Activated T-cell treated with anti-CD3 and anti-CD28 coated beads for 4 hours (primary cell): Measurements from ENCODE around the gene NOTCH1.

Source experiments
- DNase-seq: peaks from one replicate; pipeline ENCODE4 v3.0.0-alpha.2; 2020

The NOTCH1 gene

GRCh38 chr9:136482793-136483588 is 62.9 kb downstream of the NOTCH1 start, which contains the start of gene SEC16A:
SEC16A (minus strand) TSS chr9:136483040; CDS start chr9:136477615, 5,425 bp downstream.
- peak; percentile 100 for DNase-seq

DNA sequence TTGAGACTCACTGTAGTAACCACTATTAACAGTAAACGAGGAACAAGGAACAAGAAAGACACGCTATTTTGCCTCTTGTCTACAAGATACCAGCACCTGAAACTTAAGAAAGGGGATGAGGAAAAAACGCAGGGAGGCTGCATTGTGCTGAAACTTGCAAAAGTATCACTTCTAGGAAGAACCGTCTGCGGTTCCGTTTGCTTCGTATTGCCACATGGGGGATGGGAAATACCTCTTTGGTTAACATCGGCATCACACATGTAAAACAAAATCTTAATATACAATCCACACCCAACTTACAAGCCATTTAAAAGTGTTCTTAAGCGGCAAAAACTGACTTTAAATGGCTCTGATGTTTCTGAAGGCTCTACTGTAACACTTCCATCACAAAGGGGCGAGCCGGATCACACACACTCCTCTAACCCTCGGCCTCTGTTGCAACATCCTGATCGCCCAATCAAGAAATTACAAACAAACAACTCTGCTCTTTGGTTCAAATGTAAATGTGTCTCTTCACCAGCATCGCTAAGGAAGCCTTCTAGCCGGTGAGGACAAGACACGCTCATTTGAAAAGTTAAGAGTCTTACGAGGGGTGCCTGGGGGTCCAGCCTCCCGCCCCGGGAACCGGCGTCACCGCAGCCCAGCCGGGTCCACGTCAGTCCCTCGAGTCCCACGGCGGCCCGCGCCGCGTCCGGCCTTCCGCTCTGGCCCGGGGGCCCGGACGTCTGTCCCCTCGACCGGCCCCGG is 63.6 kb downstream of the NOTCH1 start:
- peak; percentile 19 for DNase-seq

- no peak for DNase-seq
These were observed 64.3 kb downstream of the NOTCH1 start for GRCh38 chr9:136481558-136481957.

DNA sequence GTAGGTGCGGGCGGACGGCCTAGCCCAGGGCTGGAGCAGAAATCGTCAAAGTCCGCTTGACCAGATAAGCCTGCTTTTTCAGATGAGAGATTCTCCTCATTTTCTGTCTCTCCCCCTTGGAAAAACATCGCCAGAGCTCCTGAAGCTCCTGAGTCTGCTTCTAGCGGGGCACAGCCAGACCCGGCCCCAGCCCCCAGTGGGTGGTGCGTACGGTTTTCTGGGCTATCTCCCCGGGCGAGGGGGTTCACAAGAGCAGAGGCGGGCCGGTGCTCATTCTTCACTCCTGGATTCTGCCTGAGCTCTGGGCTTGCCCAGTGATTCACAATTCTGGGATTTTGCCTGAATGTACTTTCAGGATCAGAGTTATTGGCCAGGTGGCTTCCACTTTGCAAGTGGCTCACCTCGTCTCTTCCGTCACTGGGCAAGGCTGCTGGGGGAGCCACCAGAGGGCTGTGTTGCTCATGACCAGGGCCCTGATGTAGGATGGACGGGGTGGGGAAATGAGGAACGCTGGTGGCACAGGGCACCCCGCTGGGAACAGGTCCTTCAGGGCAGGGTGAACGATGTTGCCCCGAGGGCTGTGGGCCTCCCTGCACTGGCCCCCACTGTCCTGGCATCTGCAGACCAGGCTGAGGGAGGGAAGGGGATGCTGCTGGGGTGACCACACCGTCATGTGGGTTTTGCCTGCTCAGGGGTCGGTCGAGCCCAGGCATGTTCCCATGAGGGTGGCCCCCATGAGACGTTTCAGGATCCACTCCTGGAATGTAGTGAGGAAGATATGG is 69.3 kb downstream of the NOTCH1 start:
- DNase-seq, result no peak

DNA sequence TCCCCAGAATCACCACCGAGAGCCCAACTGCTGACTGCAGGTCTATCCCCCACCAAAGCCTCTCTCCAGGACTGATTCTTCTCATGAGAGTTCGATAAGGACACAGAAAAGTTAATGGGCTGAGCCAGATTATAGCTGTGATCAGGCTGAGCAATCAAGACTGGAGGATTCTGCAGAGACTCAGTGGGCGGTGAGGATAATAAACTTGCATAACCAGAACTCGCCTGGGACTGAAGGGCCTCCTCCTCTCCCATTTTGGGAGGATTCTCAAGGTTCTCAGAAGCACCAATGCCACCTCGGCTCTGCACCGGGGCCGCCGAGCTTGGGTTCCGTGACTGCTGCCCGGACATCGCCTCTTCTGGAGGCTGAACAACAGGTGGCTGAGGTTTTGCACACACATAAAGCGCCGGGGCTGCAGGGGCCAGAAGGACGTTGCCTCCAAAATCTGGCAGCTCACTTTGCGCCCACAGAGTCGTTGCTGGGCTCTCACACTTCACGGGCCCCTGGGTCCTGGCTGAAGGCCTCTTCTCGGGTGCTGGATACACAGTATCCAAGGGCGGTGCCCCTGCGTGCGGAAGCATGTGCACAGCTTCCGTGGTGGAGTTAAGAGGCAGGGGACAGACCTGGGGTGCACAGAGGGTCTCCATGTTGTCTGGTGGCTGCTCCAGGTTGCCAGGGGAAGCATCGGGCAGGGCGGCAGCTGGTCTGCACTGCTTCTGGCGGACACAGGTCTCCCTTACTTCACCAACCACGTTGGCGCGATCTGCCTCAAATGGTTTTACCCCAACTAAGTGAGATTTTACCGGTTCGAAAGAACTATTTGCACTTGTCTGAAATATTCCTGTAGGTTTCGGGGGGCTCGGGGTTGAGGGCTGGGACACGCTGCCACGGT is 70.6 kb downstream of the NOTCH1 start:
- DNase-seq, result no peak

DNA sequence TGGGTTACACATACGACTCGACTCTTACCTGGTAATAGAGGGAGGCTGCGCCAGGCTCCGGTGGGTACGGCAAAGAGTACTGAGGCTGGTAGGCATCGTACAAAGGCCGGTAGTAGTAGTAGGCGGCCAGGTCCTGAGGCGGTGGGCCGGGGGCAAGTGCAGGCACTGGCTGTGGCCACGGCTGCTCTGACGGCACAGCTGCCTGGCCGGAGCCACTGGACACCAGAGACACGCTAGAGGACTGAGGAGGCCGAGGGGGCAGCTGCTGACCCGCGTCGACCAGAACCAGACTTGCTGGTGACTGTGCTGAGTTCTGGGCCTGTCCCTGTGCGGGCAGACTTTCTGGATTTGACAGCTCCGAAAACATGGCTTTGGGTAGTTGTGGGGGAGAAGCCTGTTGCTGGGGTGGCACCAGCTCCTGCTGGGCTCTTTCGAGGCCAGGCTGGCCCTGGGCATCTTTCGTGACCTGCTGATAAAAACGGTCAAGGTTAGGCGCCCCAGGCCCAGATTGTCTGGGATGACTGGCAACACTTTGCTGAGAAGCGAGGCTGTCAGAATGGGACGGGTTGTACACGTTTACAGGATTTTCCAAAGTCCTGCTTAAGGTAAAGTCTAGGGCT is 71.7 kb downstream of the NOTCH1 start:
- no peak for DNase-seq

DNA sequence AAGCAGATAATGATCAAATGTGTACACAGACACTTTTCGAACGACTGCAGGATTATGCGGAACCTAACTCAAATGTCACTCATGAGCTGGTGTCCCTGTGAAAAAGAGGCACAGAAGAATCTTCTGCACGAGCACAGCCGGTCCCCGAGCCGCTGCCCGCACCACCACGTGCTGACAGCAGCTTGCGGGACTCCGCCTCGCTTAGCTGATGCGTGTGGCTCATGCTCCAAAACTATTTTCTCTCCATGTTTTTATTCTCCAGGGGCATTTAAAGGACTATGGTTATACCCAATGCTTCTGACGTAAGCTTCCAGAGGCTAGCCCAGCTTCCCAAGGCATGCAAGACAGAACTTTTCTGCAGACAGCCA is 72.5 kb downstream of the NOTCH1 start:
- no peak for DNase-seq

DNA sequence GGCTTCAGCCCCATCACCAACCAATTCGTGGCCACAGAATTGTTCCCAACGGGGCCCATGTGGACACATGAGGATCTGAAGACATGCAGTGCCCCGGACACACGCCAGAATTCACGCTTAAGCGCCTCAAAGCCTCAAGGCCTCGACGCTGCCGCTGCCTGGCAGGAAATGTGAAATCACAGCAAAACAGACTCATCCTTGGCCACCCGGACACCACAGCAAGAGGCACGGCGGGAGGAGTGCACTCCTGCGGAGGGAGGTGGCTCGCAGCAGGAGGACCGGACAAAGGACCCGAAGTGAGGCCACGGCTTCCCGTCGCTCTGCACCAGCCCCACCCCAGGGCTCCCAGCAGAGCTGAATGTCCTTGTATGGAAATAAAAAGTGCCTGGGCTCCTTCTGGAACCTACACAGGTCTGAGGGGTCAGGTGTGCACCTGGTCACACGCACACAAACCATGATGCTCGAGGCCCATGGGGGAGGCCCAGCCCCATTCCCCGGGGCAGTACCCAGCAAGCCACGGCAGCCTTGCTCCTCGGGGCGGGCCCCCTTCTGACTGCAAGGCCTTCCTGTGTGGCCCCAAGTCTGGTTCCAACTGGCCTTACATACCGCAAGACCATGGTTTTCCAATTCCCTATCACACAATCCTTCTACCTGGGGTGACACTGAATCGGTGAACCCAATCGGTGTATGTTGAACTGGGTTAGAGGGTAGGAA is 73.1 kb downstream of the NOTCH1 start:
- DNase-seq, result no peak

DNA sequence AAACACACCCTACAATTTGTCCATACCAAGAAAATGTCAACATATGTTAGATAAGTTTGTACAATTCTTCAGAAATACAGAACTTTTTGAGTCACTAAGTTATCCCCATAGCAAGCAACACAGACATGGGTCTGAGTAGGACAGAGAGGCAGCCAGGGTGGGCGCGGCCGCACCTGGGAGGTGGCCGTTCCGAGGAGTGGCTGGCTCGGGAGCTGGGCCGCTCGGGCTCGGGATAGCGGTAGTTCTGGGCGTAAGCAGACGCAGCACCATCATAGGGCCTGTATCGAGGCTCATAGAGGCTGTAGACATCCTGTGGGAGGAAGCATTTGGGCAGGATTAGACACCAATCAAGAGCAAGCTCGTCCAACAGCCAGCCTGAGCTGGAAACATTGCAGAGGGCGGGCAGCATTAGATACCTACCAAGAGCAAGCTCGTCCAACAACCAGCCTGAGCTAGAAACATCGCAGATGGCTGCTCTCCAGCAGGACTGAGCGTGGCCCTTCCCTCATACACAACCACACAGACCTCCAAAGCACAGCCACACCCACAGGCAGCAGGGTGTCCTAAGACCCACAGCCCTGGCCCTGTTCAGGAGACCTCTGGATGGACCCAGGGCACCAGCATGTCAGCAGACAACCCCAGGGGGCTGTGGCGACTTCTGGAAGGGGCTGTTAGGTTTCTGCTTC is 73.9 kb downstream of the NOTCH1 start:
- DNase-seq, result no peak

GRCh38 chr9:136470792-136471469 is 74.9 kb downstream of the NOTCH1 start:
- no peak for DNase-seq

- no peak for DNase-seq
These were observed 75.5 kb downstream of the NOTCH1 start for GRCh38 chr9:136470356-136470755.

DNA sequence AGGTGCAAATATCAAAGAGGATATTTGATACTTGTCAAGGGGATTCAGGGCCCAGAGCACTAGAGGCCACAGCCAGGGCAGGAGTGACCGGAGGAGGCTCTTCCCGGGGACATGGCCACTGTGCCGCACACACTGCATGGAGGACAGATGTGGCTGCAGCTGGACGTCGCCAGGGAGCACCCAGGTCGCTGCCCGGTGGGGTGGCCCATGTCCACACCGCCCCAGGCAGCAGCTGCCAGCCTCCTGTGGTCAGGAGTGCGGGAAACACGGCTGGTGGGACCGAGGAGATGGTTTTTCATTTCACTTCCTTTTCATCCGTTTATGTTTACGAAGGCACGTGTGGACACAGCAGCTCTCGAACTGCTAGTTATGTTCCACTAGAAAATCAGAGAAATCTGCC is 78.1 kb downstream of the NOTCH1 start:
- no peak for DNase-seq

DNA sequence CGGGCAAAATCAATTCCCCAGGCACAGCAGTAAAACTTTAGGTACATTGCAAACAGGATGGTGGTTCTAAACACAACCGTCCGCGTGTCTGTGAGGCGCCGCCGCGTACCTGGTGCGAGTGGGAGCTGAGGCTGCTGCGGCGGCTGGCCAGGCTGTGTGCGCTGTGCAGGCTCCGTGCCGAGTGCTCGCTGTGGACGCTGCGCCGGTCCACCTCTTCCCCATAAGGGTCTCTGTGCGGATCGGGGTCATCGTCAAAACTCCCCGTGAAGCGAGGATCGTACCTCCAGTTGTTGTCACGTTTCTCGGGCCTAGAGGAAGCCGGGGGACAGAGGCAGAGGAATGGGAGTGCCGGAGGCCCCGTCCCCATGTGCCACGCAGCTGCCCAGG is 79.7 kb downstream of the NOTCH1 start:
- no peak for DNase-seq

DNA sequence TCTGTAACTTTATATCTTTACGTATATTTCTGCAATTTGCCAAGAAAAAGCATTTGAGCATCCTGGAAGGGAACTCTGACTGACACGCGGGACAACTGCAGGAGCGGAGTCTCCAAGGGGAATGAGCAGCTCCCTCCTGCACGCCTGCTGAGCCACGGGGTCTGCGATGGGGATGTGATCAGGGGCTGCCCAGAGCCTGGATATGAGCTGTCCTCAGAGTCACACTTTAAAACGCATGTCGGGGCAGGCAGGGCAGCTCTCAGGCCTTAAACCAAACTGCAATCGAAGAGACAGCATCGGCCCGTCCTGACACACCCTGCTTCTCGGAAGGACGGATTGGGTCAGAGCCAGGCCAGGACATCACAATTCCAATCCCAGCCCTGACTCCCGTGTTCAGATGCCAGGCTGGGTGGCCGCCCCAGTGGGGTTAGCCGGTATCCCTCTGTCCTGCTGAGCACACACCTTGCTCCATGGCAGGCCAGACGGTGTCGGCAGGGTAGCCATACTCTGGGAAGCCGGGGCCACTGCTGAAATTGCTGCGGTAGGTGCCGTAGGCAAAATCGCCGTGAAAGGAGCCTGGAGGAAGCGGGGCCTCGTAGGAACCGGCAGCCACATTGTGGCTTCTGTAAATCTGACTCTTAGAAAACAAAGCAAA is 80.2 kb downstream of the NOTCH1 start:
- DNase-seq, result no peak

DNA sequence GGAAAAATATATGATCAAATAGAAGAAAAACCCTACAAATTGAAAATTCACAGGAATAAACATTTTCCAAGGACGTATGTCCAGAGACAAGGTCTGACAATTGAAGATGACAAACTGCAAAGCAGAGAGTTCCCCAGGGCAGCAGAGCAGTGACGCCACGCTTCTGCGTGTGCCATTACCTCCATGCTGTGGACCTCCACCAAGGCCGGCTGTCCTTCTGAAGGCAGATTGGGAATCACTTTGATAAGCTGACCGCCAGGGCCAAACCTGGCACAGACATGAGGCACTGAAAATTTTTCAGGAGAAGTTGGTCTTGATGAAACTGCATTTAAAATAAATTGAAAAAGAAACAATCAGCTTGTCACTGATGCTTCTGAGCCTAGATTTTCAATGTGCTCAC is 81.6 kb downstream of the NOTCH1 start:
- DNase-seq, result no peak

- DNase-seq, result no peak
These were observed 82.3 kb downstream of the NOTCH1 start for GRCh38 chr9:136463578-136463977.

GRCh38 chr9:136462664-136463063 is 83.2 kb downstream of the NOTCH1 start:
- no peak for DNase-seq

DNA sequence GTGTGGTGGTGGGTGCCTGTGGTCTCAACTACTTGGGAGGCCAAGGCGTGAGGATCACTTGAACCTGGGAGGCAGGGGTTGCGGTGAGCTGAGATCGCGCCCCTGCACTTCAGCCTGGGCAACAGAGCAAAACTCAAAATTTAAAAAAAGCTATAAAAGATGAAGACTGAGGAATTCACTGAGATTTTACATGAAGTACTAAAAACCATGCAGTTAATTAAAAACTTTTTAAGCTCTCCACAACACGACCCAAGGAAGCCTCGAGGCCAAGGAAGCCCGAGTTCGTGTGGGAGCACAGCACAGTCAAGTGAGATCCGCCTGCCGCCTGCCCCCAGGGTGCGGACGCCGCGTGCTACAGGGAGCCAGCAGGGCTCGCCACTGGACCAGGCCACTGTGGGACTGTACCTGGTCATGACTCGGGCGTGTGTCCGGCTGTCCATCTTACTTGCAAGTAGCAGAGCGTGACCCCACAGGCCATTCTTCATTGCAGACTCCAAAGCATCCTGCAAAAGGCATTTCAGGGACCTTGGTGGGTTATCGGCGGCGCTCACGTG is 85.0 kb downstream of the NOTCH1 start:
- DNase-seq, result no peak

- DNase-seq, result no peak
These were observed 86.4 kb downstream of the NOTCH1 start for GRCh38 chr9:136459425-136459824.
